Measurements from ENCODE around the gene MYF6.
"Not testable (repeated sequence)": the region's sequence is repeated elsewhere in the genome, so short reads cannot be mapped to it uniquely, and the experiment has no call there.

Gene MYF6

DNA sequence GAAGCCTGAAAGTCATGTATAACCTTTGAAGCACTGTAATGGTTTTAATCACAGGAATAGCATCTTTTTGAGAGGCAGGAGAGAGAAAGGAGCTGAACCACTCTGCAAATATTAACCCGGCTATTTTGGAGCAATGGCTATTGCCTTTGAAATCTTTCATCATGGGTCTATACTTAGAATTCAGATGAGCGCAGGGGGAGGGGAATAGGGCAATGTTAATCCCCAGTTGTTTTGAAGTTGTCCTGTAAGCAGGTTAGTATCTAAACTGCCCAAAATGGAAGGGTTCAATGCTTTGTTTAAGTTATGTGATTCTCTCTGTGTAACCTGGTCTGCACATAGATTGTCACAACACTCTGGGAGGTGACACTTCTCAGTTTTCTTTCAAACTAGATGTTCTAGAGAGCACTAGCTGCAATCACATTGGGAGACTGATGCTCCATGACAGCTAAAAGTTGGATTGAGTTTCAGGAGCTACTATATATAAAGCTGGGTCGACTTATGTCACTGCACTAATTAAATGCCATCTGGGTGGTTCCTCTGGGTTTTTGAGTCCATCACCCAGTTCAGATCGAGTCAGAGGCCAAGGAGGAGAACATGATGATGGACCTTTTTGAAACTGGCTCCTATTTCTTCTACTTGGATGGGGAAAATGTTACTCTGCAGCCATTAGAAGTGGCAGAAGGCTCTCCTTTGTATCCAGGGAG, at the start of gene MYF6:
Gene MYF6 (plus strand): TSS at position 509 of the 704 bp plus-strand sequence. CDS start 86 bp downstream, at position 595.
- DNase-seq (ENCODE audit: low read depth in 2 of 3, low spot score in 2 of 3): no peak

DNA sequence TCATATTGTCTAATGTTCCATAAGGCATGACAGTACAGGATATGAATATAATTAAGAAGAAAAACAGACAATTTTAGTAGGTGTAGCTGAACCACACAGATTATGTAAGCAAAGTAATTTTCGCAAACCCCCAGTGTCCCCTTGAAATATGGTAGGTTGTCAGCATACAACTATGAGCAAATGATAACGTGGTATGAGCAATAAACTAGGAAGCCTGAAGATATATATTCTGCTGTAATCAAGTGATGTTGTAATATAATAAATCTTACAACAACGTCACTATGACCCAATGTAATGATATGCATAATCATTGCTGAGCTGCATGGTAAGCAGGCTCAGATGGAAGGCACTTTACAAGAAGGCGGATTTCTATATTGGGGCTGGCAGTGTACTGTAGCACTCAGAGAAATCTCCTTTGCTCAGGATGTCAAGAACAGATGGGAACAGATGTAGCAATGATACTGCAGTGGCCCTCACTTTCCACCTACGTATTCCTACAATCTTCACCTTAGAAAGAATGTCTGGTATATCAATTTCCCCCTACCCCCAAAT, 47.8 kb upstream of the MYF6 start:
- DNase-seq (ENCODE audit: low read depth in 2 of 3, low spot score in 2 of 3): no peak

GRCh38 chr12:80662586-80662985, 44.8 kb upstream of the MYF6 start:
- no peak for DNase-seq (ENCODE audit: low read depth in 2 of 3, low spot score in 2 of 3)

GRCh38 chr12:80670214-80670613, 37.2 kb upstream of the MYF6 start:
- DNase-seq (ENCODE audit: low read depth in 2 of 3, low spot score in 2 of 3): no peak

DNA sequence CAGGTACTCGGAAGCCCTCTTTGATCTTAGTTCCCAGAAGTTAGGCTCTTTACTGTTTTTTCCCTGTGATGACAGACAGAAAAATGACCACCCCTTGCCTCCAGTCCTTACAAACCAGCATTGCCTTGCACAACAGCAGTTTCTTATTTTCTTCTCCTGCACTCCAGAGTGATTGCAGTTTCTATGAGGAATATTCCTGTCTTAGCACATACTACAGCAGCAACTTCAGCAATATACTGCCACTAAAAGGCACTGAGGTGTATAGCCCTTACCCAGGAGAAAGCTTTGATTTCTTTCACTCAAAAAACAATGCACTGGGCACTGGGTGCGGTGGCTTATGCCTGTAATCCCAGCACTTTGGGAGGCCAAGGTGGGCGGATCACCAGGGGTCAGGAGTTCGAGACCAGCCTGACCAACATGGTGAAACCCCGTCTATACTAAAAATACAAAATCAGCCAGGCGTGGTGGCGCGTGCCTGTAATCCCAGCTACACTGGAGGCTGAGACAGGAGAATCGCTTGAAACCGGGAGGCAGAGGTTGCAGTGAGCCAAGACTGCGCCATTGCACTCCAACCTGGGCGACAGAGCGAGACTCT, 31.3 kb upstream of the MYF6 start:
- not testable (repeated sequence) for DNase-seq (ENCODE audit: low read depth in 2 of 3, low spot score in 2 of 3)

GRCh38 chr12:80676856-80677255, 30.6 kb upstream of the MYF6 start:
- DNase-seq (ENCODE audit: low read depth in 2 of 3, low spot score in 2 of 3): no peak

DNA sequence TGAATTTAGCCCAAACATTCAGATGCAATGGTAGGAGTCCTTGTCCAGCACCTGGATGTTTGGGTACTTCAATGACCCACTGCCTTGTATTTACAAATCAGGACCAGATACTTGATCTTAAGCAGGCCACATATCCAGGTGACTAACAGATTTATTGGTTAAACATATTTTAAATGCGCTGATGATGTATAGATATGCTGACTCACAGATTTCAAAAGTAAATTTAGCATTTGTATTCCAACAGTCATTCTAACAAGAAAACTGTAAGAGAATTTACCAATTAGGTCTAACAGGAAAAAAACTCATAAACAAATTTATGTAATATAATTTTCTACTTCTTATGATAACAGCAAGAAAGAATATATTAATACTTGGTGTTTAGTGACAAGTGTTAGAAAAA, 29.4 kb upstream of the MYF6 start:
- no peak for DNase-seq (ENCODE audit: low read depth in 2 of 3, low spot score in 2 of 3)

DNA sequence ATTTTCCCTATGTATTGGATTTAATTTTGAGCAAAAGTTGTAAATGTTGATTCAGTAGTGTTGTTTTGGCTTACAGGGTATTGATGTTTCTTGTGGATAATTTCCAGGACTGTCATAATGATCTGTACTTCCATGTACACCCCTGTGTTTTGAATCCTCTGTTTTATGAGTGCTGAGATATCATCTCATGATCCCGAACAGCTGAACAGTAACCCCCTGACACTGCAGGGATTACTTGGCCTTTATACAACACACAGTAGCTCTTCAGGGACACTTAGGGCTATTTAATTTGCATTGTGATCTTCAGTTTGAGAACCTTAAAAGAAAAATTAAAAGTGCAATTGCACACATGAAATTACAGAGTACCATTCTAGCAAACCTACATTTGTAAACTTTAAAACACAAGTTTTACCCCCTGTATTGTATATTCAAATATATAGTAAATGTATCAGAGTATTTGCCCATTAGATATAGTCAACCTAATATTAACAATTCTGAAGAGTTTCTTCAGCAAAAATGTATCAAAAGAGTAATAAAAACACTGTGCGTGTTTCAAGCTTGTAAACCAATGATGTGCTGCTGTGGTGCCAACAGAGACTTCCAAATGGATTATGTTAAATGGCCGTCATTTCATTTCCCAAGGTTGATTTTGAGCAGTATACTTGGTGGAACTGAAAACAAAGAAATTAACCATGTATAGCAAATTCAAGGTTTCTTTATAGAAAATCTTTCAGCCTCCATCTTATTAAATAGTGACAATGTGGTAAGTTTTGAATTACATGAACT, 27.9 kb upstream of the MYF6 start:
- DNase-seq (ENCODE audit: low read depth in 2 of 3, low spot score in 2 of 3): no peak

DNA sequence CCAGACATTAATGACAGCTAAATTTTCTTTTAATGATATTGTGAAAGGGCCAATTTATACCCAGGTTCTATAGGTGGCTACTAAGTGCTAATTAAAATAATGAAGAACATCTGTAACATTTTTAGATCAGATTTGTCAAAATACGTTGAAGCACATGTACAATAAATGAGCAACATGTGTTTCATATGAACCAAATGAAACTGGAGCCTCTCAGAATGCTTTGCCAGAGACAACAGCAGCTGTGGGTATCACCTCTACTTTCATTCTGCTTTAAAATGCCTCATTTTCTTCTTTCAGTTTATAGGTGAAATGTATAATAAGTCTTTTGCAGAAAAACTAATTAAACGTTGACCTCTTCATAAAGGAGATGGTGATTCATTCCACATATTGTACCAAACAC, 26.1 kb upstream of the MYF6 start:
- no peak for DNase-seq (ENCODE audit: low read depth in 2 of 3, low spot score in 2 of 3)

GRCh38 chr12:80681786-80682185, 25.6 kb upstream of the MYF6 start:
- DNase-seq (ENCODE audit: low read depth in 2 of 3, low spot score in 2 of 3): no peak

DNA sequence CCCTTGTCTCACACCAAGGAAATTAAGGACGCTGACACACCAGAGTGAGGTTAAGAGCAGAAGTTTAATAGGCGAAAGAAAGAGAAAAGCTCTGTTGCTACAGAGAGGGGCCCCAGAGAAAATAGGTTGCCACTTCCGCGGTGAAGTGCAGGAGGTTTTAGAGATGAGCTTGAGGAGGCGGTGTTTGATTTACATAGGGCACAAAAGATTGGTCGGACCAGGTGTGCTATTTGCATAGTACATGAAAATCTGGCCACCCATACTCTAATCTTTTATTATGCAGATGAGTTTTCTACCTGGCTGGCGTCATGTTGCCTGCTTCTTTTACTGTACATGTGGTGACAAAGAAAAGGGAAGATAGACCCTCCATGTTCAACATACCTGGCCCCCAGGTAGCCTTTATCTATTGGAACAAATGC, 23.3 kb upstream of the MYF6 start:
- DNase-seq (ENCODE audit: low read depth in 2 of 3, low spot score in 2 of 3): no peak

DNA sequence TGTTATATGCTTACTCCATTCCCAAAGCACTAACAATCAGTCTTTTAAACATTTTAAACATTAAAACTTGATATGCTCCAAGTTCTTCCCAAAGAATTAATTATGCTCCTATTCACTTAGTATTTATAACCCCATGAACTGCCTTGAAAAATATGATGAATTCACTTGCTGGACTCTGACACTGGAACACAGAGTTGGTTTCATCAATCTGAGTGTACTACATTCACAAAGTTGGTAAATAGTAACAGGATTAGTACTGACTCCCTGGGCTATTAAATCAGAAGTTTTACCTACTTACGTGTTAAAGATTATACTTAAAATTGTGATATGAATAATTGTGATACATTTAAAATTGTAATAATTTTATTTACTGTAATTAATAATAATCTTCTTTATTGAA, 17.3 kb upstream of the MYF6 start:
- DNase-seq (ENCODE audit: low read depth in 2 of 3, low spot score in 2 of 3): no peak

DNA sequence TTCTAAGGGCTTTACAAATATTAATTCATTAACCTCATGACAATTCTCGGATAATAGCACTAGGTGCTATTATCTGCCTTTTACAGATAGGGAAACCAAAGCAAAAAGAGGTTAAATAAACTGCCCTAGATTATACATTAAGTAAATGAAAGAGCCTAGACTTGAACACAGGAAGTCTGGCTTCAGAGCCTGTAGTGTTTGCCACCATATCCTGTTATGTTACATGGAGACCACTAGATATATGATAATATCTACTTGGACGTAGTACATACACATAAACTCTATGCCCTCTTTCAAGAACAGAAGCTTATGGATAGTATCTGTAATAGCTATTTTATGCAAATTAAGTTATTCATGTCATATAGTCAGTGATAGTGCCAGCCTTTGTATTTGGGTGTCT, 16.9 kb upstream of the MYF6 start:
- no peak for DNase-seq (ENCODE audit: low read depth in 2 of 3, low spot score in 2 of 3)

DNA sequence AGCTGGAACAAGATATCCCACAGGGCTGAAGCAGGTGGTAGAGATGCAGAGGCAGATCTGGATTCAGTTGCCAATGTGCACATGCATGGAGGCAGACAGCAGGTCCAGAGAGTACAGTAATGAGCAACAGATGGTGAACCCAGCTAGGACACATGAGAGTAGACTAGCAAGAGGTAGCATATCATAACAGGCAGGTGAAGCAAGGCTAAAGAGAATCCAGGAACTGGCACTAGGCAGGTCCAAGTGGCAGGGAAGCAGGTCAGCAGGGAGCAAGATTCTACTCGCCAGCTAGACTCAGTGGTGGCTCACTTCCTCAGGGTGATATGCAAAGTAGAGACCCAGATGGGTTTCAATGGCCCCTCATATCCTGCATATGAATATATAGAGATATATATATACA, 15.3 kb upstream of the MYF6 start:
- no peak for DNase-seq (ENCODE audit: low read depth in 2 of 3, low spot score in 2 of 3)

- no peak for DNase-seq (ENCODE audit: low read depth in 2 of 3, low spot score in 2 of 3)
These were observed 10.1 kb upstream of the MYF6 start for GRCh38 chr12:80697270-80697887.

GRCh38 chr12:80698256-80698655, 9.2 kb upstream of the MYF6 start:
- no peak for DNase-seq (ENCODE audit: low read depth in 2 of 3, low spot score in 2 of 3)

- DNase-seq (ENCODE audit: low read depth in 2 of 3, low spot score in 2 of 3): no peak
These were observed 8.4 kb upstream of the MYF6 start for GRCh38 chr12:80698847-80699542.

DNA sequence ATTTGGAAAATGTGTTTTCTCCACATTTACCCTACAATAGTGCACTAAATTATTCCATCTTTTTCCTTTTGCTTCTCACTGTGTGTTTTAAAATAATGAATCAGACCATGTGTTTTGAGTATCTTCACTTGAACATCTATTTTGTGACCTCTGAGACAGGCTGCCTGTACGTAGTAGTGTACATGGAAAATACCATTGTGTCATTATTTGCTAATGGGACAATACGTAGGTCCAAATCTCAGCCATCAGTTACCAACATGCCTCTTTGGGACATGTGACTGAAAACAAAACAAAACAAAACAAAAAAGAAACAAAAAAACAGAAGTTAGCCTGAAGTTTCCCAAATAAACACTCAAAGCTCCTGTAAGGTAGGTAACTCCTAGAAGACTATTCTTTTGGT, 7.1 kb upstream of the MYF6 start:
- DNase-seq (ENCODE audit: low read depth in 2 of 3, low spot score in 2 of 3): no peak

GRCh38 chr12:80701388-80701787, 6.0 kb upstream of the MYF6 start:
- DNase-seq (ENCODE audit: low read depth in 2 of 3, low spot score in 2 of 3): no peak

DNA sequence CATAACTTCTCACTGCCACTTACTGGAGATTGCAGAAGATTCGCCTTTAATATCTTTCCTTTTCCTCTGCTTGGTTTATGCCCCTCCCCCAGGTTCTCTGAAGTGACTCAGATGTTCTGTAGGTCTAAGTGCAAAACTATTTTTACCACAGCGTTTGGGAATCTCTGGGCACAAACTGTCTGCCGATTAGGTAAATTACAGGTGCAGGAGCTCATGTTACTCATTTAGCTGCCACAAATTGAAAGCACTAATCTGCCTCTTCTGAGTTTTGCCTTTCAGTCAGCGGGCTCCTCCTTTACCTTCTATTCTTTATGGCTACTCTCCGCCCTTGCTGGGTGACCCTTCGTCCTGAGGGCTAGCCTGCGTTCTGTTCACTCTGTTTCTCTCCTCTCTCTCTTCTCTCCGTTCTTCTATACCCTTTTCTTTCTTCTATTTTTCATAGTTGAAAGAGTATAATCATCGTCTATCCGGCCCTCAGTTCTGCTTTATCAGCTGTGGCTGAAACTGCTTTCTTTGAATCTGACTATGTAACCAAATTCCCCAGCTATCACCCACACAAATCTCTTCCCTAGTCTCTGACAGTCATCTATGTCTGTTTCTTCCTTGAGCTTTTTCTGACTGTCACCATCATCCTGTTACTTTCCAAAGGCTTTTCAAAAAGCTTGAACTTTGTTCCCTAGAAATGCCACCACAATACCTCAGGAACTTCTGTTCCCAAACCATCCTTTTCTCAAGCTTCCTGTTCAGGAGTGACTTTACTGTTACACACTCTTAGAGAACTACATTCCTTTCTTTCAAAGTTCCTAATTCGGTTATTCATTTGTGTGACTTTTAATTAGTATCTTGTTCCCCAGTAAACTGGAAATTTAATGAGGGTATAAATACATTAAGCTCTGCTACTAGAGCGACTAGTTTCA, 4.3 kb upstream of the MYF6 start:
- DNase-seq (ENCODE audit: low read depth in 2 of 3, low spot score in 2 of 3): no peak
